Hematopoietic multipotent progenitor cell treated with erythropoietin and hydrocortisone succinate and interleukin-3 and kit ligand, for 15 days (in vitro differentiated cells): ENCODE results near the gene RPS3.
"Not testable (repeated sequence)": the region's sequence is repeated elsewhere in the genome, so short reads cannot be mapped to it uniquely, and the experiment has no call there.

ENCODE experiments used
- DNase-seq: peaks from one replicate; pipeline ENCODE4 v3.0.0-alpha.2; 2015; ENCODE audit warnings: low spot score

RPS3 gene

DNA sequence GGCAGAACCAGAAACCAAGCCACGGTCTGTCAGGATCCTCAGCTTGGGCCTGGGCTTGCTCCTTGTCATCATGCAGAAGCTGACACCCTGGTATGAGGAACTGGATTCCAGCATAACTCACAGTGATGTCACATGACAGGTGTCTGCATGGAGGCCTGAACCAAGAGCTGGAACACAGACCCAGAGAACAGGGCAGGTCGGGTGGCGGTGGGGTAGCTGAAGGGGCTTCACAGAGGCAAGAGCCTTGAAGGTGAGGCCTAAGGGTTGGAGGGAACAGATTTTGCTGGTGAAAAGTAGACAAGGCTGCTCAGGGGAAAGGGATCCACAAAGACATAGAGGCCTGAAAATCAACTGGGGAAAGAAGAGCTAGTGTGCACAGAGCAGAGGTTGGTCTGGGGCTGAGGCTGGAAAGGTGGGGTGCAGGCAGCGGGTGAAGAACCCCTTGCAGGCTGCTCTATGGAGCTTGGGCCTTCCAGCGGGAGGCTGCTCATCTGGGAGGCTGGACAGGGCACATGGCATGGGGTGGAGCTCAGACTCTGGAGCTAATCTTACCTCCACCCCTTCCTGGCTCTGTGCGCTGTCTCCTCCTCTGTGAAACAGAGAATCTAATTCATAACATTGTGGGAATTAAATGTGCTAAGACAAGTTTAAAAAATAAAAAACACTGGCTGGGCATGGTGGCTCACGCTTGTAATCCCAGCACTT lies 18.4 kb upstream of the RPS3 start:
- DNase-seq: no peak

DNA sequence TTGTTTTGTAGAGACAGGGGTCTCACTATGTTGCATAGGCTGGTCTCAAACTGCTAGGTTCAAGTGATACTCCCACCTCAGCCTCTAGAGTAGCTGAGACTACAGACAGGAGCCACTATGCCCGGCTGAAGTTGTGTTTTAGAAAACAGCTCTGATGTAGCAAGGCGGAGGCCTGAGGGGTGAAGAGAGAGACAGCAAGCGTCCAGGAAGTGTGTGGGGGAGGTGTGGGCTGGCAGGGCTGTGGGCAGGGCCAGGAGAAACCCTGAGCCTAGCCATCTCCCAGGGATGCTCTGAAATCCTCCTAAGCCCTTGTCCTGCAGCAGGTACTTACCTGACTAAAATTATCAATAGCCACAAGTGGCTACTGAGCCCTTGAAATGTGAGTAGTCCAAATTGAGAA lies 16.1 kb upstream of the RPS3 start:
- DNase-seq: no peak

DNA sequence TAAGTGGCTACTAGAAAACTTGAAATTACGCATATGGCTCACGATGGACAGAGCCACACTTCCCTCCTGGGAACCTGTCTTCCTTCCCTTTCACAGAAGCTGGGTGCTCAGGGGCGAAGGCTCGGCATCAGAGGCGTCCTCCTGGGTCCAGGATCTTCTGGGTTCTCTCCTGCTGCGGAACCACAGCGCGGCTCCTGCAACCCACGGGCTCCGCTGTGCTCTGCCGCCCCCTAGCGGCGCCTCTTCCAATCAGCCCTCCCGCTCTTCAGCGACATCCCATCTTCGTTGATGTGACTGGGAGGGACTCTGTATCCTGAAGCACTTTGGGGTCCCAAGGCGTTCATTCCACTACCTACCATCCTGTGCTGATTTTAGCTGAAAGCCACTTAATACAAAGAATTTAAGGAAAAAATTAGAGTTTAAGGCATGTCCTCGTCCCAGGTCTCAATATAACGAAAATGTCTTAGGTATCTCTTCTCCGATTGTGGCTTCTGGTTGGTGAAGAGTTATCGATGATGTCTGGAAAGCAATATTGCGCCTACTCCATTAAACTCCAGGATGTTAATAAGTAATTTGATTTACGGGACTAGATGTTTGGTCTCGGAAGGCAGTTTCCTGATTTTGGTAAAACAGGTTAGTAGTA lies 14.8 kb upstream of the RPS3 start:
- DNase-seq: peak; percentile 87

DNA sequence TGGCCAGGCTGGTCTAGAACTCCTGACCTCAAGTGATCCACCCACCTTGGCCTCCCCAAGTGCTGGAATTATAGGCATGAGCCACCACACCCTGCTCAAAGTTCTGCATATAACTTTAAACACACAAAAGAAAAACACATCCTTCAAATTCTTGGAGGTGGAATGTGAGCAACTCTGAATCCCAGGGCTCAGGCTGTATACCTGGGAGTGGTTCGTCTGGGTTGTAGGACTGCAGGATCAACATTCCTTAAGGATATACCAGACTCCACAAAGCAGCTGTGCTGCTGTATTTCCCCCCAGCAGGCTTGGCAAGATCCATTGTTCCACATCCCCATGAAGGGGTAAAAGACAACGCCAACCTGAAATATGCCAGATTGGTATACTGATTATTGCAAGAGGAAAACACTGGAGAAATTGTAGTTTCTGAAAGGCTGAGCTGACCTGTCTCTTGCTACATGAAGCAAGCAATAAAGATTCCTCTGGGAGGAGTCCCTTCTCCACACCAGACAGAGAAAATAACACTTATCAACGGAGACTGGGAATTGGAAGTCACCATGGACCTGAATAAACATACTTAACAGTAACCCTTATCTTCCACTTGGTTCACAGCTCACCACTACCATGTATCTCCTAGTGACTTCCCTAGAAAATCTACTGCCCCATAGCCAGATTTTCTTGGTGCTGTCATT lies 12.2 kb upstream of the RPS3 start:
- no peak for DNase-seq

DNA sequence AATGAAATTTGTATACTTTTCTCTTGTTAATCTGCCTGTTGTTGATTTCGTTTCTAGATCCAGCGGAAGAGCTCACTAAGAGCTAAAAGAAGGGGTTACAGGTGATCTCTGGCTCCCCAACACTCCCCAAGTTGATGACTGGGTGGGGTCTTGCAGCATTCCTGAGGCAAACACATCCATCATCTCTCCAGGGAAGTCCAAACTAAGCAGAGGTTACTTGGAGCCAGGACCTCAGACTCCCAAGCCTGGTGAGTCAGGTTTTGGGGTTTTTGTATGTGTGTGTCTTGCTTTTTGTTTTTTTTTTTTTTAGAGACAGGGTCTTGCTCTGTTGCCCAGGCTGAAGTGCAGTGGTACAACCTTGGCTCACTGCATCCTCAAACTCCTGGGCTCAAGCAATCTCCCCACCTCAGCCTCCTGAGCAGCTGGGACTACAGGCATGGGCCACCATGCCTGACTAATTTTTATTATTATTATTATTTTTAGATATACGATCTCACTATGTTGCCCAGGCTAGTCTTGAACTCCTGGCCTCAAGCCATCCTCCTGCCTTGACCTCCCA lies 11.5 kb upstream of the RPS3 start:
- DNase-seq: no peak

DNA sequence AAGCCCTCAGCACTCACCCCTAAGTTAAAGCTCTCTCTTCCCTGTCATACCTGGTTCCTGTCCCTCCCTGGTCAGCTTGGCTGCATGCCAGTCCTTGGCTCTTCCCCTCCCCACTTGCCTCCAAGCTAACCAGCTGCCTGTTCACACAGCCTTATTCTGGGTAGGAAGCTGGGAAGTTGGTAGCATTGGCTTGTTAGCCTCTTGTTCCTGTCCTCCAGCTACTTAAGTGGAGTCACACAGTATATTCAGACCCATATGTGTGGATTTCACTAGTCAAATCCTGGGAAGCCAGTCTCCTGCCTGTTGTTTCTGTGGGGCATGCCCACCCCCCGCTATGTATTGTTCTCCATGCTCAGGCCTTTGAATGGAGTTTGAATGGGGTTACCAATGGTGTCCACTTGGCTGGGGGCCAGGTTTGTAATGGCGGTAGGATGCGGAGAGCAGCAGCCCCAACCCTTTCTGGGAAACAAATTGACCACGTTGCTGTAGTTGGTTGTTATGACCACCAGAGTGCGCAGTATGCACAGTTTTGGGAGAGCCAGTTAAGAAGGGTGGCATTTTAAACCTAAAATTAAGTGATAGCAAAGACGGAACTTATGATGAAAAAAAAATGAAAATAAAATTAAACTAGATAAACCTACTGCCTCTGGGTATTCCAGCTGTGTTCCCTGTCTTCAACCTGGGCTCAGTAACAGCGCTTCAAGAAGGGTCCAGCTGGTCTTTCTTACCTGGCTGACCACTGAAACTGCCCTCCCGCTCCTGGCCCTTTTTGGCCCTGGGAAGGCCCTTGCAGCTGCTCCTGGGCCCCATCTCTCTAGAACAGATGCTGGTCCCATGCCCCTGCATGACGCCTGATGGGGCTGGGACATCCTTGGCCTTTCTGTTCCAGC lies 10.7 kb upstream of the RPS3 start:
- peak; percentile 86 for DNase-seq

DNA sequence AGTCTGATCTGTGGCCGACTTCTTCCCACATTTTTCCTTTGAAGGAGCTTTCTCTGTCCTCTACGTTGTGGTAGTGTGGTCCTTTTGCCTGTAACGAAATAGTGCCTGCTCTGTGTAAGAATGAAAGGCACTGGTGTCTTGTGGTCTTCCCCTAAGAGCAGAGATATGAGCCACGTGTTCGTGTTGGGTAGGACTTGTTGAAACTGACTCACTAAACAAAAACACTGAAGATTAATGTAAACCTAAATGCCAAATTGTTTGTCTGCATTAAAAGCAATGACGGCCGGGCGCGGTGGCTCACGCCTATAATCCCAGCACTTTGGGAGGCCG lies 10.1 kb upstream of the RPS3 start:
- DNase-seq: no peak

DNA sequence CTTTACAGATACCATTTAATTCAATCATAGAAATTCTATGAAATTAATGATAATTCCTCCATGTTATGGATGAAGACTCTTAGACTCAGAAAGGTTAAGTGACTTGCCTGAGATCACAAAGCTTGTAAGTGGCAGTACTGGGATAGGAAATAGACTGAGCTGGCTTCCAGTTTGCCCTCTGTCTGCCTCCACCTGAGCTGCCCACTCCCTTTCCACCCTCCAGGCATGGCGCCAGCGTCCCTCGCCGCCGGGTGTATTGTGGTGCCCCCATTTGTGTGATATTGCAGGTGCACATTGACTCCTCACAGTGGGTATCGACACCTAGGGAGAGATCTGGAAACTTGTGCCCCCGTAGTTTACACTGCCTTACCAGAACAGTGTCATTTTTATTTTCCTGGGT lies 9.4 kb upstream of the RPS3 start:
- DNase-seq: no peak

DNA sequence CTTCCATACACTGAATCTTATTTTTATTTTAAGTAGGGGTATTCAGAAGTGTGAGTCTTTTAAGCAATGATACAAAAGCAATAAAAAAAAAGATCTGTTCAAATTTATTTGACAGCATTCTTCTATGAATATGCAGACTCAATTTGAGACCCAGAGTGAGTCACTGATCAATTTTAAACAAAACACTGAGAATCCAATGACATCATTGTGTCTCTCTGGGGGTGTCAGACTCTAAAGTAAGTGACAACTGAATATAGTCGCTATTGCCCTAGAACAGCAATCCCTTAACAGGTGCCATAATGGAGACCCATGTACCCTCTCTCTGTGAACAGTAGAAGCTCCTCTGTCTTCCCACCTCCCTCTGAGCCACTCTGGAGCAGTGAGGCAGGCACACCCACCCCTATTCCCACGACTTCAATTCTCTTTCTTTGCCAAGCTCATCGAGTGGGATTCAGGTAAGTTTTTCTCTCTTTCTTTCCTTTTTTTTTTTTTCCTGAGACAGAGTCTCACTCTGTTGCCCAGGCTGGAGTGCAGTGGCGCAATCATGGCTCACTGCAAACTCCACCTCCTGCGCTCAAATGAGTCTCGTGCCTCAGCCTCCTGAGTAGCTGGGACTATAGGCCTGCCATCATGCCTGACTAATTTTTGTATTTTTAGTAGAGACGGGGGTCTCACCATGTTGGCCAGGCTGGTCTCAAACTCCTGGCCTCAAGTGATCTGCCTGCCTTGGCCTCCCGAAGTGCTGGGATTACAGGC lies 5.1 kb upstream of the RPS3 start:
- DNase-seq: no peak

DNA sequence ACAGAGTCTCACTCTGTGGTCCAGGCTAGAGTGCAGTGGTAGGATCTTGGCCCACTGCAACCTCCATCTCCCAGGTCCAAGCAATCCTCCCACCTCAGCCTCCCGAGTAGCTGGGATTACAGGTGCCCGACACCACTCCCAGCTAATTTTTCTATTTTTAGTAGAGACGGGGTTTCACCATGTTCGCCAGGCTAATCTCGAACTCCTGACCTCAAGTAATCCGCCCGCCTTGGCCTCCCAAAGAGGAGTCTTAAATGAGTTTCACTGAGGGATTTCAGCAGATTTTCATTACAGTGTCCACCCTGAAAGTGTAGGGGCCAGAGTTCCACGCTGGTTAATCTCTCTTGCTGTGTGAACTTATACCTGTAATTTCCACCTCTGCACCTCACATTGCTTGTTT lies 412 bp upstream of the RPS3 start:
- DNase-seq: no peak

DNA sequence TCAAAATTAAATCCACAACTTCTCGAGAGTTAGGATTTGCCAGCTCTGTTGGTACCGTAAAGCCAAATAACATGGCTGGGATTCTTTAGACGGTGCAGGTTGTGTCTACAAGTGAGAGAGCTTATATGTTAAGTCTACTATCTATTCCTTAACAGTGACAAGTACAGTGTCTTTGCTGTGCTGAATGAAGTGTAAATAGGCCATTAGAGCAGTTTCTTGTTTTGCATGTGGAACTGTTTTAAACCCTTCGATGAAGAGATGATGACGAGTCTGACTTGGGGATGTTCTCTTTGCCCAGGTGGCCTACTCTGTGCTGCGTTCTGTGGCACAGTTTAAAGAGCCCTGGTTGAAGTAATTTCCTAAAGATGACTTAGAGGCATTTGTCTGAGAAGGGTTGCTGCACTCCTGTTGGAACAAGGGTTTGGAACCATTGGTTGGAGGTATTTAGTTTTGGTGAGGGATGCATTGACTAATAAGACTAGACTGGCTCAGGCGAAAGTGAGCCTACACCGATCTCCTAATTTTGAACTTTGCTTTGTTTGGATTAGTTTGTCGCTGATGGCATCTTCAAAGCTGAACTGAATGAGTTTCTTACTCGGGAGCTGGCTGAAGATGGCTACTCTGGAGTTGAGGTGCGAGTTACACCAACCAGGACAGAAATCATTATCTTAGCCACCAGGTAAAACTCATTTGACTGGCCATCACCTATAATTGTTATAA lies 988 bp downstream of the RPS3 start:
- peak; percentile 30 for DNase-seq

DNA sequence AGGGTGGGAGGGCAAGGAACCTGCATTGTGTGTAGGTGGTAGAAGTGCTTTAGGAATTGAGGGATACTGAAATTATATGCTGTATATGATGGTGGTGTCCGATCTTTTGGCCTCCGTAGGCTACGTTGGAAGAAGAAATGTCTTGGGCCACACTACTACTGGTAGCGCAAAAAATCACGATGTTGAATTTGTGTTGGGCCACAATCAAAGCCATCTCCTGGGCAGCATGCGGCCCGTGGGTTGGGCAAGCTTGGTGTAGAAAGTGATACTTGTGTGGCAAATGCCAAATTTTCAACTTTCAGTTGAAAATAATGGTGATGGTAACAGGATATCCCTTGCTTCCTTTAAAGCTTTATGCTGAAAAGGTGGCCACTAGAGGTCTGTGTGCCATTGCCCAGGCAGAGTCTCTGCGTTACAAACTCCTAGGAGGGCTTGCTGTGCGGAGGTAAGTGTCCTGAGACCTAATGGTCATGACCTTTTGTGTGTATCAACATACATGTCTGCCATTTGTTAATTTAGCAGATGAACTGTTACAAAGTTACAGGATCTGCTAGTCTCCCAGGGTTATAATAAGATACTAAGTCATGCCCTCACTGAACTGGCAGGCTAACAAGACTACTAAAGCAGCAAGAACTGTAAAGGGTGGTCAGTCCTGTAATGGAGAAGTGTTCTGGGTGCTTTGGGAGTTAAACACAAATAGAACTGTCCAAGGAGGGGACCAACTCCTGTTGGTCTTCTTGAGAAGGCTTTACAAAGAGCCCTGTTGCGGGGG lies 2.9 kb downstream of the RPS3 start:
- DNase-seq: no peak

DNA sequence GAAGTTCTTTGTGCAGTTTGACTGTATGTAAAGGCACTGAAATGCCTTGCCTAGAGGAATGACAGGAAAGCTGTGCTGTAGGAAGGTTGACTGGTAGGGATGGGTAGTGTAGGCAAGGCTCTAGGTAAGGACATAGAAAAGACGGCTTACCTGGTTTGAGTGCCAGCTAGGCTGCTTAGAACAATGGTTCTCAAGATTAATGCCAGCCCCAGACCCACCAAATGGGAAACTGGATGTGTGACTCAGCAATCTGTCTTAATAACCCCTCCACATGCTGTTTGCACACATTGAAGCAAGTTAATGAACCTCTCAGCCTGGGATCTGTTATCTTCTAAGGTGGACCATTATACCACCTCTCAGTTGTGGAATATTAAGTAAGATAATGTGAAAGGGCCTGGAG lies 3.7 kb downstream of the RPS3 start:
- DNase-seq: no peak

DNA sequence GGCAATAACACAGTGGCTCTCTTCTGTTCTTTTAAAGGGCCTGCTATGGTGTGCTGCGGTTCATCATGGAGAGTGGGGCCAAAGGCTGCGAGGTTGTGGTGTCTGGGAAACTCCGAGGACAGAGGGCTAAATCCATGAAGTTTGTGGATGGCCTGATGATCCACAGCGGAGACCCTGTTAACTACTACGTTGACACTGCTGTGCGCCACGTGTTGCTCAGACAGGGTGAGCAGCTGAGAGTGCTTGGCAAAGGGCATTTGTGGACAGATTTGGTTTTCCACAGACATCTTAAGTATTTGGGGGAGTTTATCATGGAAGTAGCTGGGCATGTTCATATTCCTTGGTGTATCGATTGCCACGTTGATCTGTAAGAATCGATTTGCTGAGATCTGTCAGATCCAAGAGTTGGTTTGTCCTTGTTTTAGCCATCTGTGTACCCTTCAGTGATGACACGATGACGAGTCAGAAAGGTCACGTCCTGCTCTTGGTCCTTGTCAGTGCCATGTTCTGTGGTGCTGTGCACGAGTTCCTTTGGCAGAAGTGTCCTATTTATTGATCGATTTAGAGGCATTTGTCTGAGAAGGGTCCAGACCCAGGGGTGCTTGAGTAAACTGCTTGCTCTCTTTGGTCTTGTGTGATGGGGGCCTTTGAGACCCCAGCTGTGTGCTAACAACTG lies 4.8 kb downstream of the RPS3 start:
- DNase-seq: no peak

DNA sequence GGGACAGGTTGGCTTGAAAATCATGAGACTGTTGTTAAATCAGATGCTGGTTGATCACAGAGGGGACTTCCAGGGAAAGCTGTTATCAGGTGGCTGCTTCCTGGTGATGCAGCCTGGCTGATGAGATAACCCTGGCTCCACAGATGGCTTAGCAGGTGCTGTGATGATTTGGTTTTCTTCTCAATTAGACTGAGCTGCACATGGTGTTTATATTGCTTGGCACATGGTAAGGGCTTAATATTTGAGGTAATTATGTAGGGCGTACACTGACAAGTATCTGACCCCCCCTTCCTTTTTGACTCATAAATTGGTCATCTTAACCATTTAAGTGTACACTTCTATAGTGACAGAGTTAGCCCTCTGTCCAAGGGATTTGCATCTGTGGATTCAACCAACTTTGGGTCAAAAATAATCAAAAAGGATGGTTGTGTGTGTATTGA lies 7.0 kb downstream of the RPS3 start:
- DNase-seq: peak; percentile 65

DNA sequence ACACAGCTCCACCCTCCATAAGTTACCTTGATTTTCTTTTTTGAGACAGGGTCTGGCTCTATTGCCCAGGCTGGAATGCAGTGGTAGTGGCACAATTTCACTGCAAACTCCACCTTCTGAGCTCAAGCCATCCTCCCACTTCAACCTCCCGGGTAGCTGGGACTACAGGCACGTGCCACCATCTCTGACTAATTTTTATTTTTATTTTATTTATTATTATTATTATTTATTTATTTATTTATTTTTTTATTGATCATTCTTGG lies 9.6 kb downstream of the RPS3 start:
- no peak for DNase-seq

DNA sequence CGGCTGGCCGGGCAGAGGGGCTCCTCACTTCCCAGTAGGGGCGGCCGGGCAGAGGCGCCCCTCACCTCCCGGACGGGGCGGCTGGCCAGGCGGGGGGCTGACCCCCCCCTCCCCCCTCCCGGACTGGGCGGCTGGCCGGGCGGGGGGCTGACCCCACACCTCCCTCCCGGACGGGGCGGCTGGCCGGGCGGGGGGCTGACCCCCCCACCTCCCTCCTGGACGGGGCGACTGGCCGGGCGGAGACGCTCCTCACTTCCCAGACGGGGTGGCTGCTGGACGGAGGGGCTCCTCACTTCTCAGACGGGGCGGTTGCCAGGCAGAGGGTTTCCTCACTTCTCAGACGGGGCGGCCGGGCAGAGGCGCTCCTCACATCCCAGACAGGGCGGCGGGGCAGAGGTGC lies 10.7 kb downstream of the RPS3 start:
- DNase-seq: not testable (repeated sequence)

DNA sequence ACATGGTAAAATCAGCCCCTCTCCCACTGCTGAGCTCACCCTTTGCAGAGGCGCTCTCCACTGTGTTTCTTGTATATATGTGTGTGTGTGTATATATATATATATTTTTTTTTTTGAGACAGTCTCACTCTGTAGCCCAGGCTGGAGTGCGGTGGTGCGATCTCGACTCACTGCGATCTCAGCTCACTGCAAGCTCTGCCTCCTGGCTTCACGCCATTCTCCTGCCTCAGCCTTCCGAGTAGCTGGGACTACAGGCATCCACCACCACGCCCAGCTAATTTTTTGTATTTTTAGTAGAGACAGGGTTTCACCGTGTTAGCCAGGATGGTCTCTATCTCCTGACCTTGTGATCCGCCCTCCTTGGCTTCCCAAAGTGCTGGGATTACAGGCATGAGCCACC lies 13.8 kb downstream of the RPS3 start:
- DNase-seq: not testable (repeated sequence)

DNA sequence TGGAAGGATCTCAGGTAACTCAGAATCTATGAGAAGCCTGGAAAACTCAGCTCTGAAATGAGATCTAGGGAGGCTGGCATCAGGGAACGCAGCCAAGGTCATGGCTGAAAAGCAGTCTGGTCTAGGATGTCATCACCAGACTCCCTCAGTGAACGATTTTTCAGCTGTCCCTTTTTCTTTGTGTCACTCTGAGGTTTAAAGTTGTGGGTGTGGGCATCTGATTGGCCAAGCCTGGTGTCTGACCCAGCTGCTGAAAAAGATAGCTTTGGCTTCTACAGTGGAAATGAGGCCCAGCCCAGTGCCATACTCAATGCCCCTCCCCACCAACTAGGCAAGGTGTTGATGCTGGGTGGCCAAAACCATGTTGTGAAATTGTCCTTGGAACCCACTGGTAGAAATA lies 14.5 kb downstream of the RPS3 start:
- peak; percentile 59 for DNase-seq
